Renal pelvis (tissue), 4 donors: ENCODE results near the gene HSPB6. TPM values are rescaled to one million over a fixed set of nuclear protein-coding genes. Genes with fewer than 3 reads are reported as not detected.
A peak's percentile ranks its signal among the peaks of the same experiment; 100 is the strongest.
"Not testable (repeated sequence)": the region's sequence is repeated elsewhere in the genome, so short reads cannot be mapped to it uniquely, and the experiment has no call there.

Experiments
- DNase-seq: peaks from one replicate; pipeline ENCODE4 v3.0.0-alpha.2; 2013
- polyA plus RNA-seq, 3 donors: library from polyadenylated mRNA; unstranded; fragments of 120-200 nt; gene quantifications; one replicate each; pipeline ENCODE4 v1.2.1, GENCODE V29; 2013; ENCODE audit not compliant: insufficient read length in 3 of 3

The HSPB6 gene
- polyA plus RNA-seq, 3 donors: 20.5 to 34.1 (median 23.3) TPM

DNA sequence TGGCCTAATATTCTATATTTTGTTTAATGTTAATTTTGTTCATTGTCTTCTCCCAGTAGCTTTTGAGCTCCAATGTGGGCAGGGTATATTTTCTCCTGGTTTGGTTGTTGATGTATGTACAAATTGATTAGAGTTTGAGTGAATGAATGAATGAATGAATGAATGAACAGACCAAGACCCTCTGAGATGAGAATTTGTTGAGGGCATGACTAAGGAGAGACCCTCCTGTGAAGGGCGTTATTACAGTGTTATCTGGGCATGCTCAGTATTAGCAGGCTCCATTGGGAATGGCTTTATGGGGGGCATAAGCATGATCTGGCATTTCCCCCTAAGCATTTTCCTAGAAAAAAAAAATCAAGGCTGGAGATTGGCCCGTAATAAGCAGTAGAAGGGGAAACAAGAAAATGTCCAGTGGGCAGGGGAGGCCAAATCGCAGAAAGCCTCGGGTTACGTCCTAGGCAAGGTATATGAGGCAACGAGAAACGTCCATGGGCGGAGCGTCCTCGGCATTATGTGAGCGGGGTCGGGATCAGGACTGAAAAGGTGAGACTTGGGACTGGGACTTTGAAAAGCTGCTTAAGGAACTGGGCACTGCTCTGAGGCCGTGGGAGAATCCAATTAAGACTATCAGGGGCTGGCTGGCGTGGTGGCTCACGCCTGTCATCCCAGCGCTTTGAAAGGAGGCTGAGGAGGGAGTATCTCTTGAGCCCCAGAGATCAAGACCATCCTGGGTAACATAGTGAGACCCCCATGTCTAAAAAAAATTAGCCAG, 17.6 kb upstream of the HSPB6 start:
- DNase-seq: no peak

GRCh38 chr19:35773020-35773806, 16.4 kb upstream of the HSPB6 start:
- DNase-seq: no peak

GRCh38 chr19:35772362-35772761, 15.5 kb upstream of the HSPB6 start:
- not testable (repeated sequence) for DNase-seq

DNA sequence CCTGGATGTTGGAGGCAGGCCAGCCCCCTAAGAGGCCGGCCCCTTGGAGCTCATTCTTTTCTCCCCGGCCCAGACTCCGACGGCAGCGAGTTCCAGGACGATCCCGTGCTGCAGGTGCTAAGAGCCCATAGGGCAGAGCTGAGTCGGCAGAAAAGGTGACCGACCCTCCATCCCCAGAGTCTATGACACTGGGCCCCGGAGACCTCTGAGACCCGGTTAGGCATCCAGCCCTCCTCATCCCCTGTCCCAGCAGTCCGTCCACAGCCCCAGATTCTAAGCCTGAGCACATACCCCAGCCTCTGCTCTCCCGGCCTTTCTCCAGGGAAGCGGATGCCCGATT, 11.2 kb upstream of the HSPB6 start:
- DNase-seq: no peak

DNA sequence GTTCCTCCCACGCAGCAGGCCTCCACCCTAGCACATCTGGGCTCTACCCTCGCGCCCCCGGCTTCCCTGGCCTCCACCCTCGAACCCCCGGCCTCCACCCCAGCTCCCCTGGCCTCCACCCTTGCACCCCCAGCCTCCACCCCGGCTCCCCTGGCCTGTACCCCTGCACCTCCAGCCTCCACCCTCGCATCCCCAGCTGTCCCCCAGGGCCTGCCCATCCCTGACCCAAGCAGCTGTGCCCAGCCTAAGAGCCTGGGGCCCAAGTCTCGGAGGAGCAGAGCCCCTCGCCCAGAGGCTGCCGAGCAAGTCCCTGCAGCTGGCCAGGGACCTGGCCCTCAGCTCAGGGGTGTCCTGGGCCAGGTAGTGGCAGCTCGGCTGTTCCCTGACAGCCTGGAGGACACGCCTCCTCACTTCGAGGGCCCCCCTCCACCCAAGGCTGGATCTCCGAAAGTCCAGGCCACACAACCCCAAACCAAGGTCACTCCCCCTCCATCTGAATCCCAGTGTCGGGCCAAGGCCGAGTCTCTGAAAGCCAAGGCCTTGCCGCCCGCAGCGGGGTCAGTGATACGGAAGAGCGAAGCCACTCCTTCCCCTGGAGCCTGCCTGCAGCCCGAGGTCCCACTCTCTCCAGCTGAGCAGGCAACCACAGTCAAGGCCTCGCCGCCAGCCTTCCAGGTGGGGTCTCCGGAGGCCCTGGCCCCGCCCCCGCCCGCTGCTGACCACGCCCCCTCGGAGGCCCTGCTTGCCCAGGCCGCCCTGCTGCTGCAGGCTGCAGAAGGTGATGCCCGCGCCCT, 10.7 kb upstream of the HSPB6 start:
- DNase-seq: peak; percentile 74

DNA sequence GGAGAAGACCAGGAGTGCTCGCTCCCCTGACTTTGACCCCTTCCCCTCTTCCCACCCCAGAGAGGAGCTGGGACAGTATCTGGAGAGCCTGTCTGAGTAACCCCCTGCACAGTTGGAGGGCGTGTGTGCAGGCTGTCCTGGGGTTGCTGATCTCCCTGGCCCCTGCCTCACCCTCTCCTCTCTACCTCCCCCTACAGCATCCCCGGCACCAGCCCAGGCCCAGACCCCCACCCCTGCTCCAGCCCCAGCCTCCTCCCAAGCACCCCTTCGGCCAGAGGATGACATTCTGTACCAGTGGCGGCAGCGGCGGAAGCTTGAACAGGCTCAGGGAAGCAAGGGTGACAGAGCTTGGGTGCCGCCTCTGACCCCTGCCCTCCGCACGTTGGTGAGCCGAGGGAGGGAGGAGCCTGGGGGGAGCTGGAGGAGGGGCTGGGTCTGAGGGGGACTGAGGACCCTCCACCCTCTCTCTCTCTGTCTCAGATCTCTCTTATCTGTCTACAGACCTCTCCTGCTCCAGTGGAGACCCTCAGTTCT, 9.8 kb upstream of the HSPB6 start:
- DNase-seq: no peak

DNA sequence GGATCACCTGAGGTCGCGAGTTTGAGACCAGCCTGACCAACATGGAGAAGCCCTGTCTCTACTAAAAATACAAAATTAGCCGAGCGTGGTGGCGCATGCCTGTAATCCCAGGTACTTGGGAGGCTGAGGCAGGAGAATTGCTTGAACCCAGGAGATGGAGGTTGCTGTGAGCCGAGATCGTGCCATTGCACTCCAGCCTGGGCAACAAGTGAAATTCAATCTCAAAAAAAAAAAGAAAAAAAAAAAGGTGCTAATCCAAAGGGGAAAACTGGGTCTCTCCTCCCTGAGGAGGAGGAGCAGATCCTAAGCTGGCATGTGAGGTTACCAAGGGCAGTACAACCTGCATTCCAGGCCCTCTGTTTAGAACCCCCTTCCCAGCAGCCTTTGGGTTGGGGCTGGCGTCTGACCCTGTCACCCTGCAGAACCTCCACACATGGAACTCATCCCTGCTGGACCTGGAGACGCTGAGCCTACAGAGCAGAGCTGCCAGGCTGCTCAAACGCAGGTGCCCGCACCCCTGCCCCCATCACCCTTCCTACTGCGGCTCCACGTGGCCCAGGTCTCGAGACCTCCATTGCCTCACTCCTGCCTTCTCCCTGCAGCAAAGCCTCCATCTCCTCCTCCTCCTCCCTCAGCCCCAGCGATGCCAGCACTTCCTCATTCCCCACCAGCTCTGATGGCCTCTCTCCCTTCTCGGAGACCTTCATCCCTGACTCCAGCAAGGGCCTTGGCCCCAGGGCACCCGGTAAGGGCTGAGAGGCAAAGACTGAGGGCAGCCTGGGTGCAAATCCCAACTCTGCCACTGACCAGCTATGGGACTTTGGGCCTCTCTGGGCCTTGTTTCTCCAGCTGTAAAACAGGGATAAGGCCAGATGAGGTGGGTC, 7.8 kb upstream of the HSPB6 start:
- DNase-seq: no peak

DNA sequence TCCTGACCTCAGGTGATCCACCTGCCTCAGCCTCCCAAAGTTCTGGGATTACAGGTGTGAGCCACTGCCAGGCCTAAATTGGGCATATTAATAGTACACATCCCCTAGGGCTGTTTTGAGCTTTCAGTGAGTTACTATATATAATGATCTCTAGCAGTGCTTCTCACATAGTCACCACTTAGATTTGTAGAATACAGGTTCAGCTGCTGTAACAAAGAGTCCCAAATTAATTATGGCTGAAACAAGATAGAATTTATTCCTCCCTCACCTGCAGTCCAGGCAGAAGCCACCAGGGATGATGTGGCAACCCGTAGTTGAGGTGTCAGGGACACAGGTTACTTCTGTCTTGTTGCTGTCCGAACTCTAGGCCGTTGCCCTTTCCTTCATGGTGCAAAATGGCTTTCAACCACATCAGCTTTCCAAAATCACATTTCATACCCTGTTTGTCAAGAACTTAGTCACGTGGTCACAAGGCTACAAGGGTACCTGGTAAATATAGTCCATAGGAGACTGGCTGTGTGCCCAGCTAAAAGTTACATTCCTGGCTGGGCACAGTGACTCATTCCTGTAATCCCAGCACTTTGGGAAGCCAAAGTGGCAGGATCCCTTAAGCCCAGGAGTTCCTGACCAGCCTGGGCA, 4.0 kb upstream of the HSPB6 start:
- no peak for DNase-seq

DNA sequence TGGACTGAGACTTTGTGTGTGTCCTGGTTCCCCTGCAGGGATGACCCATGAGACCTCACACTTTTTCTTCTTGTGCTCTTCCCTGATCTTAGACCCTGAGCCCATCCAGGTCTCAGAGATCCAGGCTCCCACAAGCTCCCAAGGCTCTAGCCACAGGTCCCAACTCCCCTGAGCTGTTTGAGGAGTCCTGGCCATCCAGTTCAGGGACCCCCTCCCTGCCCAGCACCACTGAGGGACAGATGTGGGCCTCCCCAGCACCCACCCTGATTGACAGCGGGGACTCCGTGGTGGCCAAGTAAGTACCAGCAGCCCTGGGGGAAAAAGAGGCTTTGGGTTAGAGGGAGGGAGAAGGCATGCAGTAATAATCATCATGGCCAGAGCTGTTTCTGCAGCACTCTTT, 2.9 kb upstream of the HSPB6 start:
- DNase-seq: no peak

- DNase-seq: peak; percentile 99
Measured at GRCh38 chr19:35757749-35758608, 1.1 kb upstream of the HSPB6 start, which contains the start of gene PROSER3. TSS of gene PROSER3 (plus strand) at chr19:35758176. CDS start at chr19:35758216, 40 bp downstream.

DNA sequence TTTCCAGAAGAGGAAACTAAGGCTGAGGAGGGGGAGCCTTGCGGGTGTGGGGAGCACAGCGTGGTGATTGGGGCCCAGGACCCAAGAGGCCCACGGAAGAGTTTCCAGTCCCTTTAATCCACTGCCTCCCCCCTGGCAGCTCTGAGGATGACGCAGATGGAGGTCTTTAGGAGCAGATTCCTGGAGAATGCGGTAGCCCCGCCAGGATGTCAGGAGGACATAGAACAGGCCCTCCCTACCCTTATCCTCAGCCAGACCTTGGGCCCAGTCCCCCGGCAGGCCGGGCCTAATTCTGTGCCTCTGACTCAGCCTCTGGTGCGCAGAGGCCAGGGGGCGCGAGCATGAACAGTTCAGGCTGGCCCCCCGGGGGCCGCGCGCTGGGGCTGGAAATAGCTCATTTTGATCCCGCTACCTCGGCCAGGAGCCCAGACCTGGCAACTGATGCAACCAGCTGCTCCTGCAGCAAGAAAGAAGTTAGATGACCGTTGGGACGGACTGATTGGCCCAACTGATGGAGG, 461 bp upstream of the HSPB6 start:
- no peak for DNase-seq

DNA sequence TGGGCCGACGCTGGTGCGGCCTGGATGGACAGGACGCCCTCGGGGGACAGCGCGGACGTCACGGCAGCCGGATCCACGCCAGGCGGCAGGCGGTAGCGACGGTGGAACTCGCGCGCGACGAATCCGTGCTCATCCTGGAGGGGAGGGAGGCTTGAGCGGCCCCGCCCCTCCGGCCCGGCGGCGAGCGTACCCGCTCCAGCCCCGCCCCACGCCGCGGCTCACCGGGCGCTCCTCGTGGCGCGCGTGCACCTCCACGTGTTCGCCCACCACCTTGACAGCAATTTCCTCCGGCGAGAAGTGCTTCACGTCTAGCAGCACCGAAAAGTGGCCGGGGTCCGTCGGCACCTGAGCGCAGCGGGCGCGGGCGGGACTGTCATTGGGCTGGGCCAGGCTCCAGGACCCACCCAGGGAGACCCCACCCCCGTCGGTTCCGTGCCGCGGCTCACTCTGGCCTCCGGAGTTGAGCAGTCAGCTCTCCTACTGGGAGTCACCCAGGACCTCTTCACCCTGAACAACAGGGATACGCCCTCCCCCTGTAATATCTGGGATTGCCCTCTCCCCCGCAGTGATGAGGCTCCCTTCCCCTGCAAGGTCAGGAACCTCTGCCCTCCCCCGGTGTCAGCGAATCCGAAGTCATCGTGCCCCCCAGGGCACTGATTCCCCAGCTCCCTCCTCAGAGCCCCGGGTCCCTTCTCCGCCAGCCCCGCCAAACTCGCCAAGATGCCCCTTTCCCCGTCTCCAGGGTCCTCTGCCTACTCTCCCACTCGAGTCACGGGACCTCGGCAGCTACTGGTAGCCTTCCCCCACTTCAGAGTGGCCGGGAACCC, 1.1 kb downstream of the HSPB6 start:
- DNase-seq: no peak

DNA sequence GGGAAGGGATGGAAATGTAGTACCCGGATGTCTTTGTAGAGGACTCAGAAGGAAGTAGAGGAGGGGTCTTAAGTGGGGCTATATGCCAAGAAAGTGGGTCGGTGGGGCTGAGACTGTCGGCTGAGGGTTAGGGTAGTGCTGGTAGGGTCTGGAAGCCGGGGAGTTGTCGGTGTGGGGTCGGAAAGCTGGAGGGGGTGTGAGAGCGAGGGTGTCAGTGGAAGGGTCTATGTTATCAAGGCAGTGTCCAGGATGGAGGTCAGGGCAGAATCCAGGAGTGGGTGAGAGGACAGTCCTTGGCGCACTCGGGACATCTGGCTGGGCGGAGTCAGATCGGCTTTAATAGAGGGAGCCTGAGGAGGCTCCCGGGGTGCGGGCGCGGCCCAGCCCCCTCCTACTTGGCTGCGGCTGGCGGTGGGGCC, 1.7 kb downstream of the HSPB6 start:
- no peak for DNase-seq

DNA sequence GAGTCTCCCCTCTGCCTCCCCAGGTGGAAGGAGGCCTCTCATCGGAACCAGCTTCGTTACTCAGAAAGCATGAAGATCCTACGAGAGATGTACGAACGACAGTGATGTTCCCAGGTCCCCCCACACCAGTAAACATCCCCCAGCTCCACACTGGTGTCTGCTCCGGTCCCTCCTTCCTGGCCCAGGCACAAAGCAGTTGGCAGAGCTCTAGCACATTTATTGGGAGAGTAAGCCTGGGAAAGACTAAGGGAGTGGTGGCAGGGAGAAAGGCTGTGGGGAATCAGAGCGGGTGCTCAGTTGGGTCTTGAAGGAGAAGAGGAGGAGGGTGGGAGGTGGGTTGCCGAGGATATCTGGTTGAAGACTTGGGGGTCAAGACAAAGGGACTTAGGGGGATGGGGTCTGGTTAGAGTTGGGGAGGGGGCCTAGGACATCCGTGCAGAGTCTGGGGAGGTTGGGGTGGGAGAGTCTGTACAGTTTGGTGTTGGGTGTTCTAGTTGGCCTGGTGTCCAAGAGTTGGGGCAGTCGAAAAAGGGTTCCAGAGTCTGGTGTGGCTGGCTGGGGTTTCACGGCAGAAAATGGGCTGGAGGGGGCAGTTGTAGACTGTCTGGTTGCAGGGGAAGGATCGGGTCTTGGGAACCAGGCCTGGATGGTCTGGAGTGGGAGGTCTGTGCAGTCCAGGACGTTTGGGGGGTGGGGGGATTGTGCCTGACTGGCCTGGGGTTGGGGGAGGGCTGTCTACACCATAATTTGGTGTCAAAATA, 2.3 kb downstream of the HSPB6 start:
- no peak for DNase-seq

DNA sequence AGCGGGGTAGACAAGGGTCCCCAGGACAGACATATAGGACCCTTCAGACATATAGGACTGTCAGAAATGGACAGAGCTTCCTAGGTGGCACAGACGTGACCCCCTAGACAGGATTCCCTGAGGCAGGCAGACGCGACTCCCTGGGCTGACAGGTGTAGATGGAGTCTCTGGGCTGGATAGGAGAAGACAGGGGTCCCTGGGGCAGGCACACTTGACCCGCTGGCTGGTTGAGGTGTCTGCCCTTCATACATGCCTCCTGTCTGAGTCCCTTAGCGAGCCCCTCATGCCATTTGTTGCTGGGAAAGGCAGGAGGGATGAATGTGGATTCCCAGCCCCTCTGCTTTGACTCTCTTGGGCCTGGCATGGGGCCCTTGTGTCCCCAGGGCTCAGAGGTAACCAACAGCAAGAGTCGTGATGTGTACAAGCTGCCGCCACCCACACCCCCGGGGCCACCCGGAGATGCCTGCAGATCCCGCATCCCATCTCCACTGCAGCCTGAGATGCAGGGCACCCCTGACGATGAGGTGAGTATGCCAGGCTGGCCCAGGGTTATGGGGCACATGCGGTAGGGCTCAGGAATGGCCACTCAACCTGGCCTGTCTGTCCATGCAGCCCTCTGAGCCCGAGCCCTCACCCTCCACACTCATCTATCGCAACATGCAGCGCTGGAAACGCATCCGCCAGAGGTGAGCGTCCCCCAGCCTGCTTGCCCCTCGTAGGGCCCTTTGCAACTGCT, 3.0 kb downstream of the HSPB6 start:
- no peak for DNase-seq

GRCh38 chr19:35752746-35753350, 4.0 kb downstream of the HSPB6 start:
- no peak for DNase-seq
